NCI-H1694 (cell line): ENCODE measurements around the gene HECW1.
A peak's percentile ranks its signal among the peaks of the same experiment; 100 is the strongest.
"Not testable (repeated sequence)": the region's sequence is repeated elsewhere in the genome, so short reads cannot be mapped to it uniquely, and the experiment has no call there.

Experiments used
- DNase-seq: peaks from one replicate; lab custom pipeline; 2025; lab: John Stamatoyannopoulos, UW

HECW1 gene

GRCh38 chr7:43112459-43112940 lies at the start of gene HECW1:
Gene HECW1 (plus strand): TSS chr7:43112647. CDS start chr7:43243906, 131,259 bp downstream.
- DNase-seq, result no peak

- no peak for DNase-seq
These were observed 40.8 kb upstream of the HECW1 start for GRCh38 chr7:43071604-43072003.

- no peak for DNase-seq
These were observed 39.9 kb upstream of the HECW1 start for GRCh38 chr7:43072530-43072929.

- not testable (repeated sequence) for DNase-seq
These were observed 38.6 kb upstream of the HECW1 start for GRCh38 chr7:43073811-43074210.

GRCh38 chr7:43076189-43076605 lies 36.2 kb upstream of the HECW1 start:
- DNase-seq, result no peak

GRCh38 chr7:43076606-43077005 lies 35.8 kb upstream of the HECW1 start:
- no peak for DNase-seq

- DNase-seq, result no peak
These were observed 35.2 kb upstream of the HECW1 start for GRCh38 chr7:43077285-43077684.

- no peak for DNase-seq
These were observed 34.6 kb upstream of the HECW1 start for GRCh38 chr7:43077732-43078391.

GRCh38 chr7:43078794-43079193 lies 33.7 kb upstream of the HECW1 start:
- DNase-seq, result no peak

- DNase-seq, result no peak
These were observed 30.8 kb upstream of the HECW1 start for GRCh38 chr7:43081603-43082002.

- no peak for DNase-seq
These were observed 29.3 kb upstream of the HECW1 start for GRCh38 chr7:43083106-43083505.

GRCh38 chr7:43085017-43085416 lies 27.4 kb upstream of the HECW1 start:
- no peak for DNase-seq

GRCh38 chr7:43085992-43086391 lies 26.5 kb upstream of the HECW1 start:
- DNase-seq, result no peak

- no peak for DNase-seq
These were observed 19.6 kb upstream of the HECW1 start for GRCh38 chr7:43092819-43093218.

GRCh38 chr7:43096875-43097274 lies 15.6 kb upstream of the HECW1 start:
- DNase-seq, result no peak

- DNase-seq, result no peak
These were observed 12.7 kb upstream of the HECW1 start for GRCh38 chr7:43099750-43100149.

GRCh38 chr7:43104874-43105520 lies 7.5 kb upstream of the HECW1 start:
- DNase-seq, result no peak

- DNase-seq, result no peak
These were observed 6.8 kb upstream of the HECW1 start for GRCh38 chr7:43105521-43106120.

GRCh38 chr7:43108255-43109011 lies 4.0 kb upstream of the HECW1 start:
- DNase-seq, result peak; percentile 1

- DNase-seq, result no peak
These were observed 1.5 kb upstream of the HECW1 start for GRCh38 chr7:43110791-43111535.

GRCh38 chr7:43111630-43112458 lies 603 bp upstream of the HECW1 start:
- no peak for DNase-seq
